Calu3 (cell line): ENCODE measurements around the gene PPP1R1A. TPM values are rescaled to one million over a fixed set of nuclear protein-coding genes. Genes with fewer than 3 reads are reported as not detected.

Experiments
- BruUV-seq: library from RNA; stranded (reverse); fragments of 400-500 nt; replicated peaks from 2 replicates; lab custom pipeline; 2021; lab: Mats Ljungman, UMichigan
- CTCF ChIA-PET: fragments of 300-600 bp; sonication (Branson Sonifier 250); formaldehyde crosslinking; loops from one replicate; lab custom pipeline; 2022; ENCODE audit warnings: antibody characterized with exemption; lab: Charles Lee
- DNase-seq: peaks from one replicate; pipeline ENCODE4 v3.0.0; 2022
- H3K27ac Mint-ChIP-seq: one replicate; pipeline ENCODE4 v1.8.0; 2022; ENCODE audit warnings: mixed read lengths; ENCODE audit not compliant: unreplicated experiment
- H3K27me3 Mint-ChIP-seq: one replicate; pipeline ENCODE4 v1.8.0; 2022; ENCODE audit warnings: mixed read lengths; ENCODE audit not compliant: unreplicated experiment
- H3K36me3 Mint-ChIP-seq: one replicate; pipeline ENCODE4 v1.8.0; 2022; ENCODE audit warnings: mild to moderate bottlenecking, moderate library complexity, mixed read lengths; ENCODE audit not compliant: insufficient read depth, unreplicated experiment
- H3K4me1 Mint-ChIP-seq: one replicate; pipeline ENCODE4 v1.8.0; 2022; ENCODE audit warnings: mild to moderate bottlenecking, low read depth, mixed read lengths; ENCODE audit not compliant: unreplicated experiment
- H3K4me3 Mint-ChIP-seq: one replicate; pipeline ENCODE4 v1.8.0; 2022; ENCODE audit warnings: mild to moderate bottlenecking, low read depth, moderate library complexity, mixed read lengths; ENCODE audit not compliant: unreplicated experiment
- H3K9me3 Mint-ChIP-seq: one replicate; pipeline ENCODE4 v1.8.0; 2022; ENCODE audit warnings: low read depth, mixed read lengths; ENCODE audit not compliant: unreplicated experiment
- intact Hi-C: fragments of 100-400 bp; cut with micrococcal nuclease; formaldehyde crosslinking; loops from one replicate; pipeline ENCODE4 v1.10.0; 2022; ENCODE audit not compliant: unreplicated experiment
- total RNA-seq: library from RNA; stranded (reverse); gene quantifications from 2 replicates; pipeline ENCODE4 v1.2.3, GENCODE V29; 2022
- TF ChIP-seq, protein P1 (sequence below): fragments of 200-600 bp; IDR thresholded peaks from one replicate; pipeline ENCODE4 v1.8.0; 2022; ENCODE audit warnings: antibody characterized with exemption; ENCODE audit not compliant: unreplicated experiment

The PPP1R1A gene
- total RNA-seq, 1 experiment from 2014 or later: 0.26 TPM

DNA sequence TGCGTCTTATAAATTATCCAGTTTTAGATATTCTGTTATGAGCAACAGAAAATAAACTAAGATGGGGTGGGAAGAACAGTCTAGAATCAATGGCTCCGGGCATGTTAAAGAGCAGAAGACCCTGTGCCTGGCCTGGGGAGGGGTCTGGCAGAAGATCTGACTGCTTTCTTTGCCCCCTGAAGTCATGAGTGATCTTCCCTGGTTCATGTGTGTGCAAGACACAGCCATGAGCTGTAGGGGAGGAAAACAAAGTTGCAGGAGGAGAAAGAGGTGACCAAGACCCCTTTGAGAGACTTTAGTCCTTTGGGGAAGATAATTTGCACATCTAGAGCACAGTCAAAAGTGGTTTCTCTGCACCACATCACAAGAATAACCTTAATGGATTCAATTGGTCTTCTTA lies 41.5 kb upstream of the PPP1R1A start:
- intact Hi-C loops: no loop called here
- Mint-ChIP-seq H3K4me3 (no peak overlapping the region), H3K36me3 (no peaks in the 10 kb centered on the region), H3K4me1 (no peaks in the 10 kb centered on the region), H3K9me3 (peaks cover 9% of the 10 kb centered on the region), H3K27me3 (peaks cover 86% of the 10 kb centered on the region), H3K27ac (no peak overlapping the region)
- TF ChIP-seq, protein P1, sequence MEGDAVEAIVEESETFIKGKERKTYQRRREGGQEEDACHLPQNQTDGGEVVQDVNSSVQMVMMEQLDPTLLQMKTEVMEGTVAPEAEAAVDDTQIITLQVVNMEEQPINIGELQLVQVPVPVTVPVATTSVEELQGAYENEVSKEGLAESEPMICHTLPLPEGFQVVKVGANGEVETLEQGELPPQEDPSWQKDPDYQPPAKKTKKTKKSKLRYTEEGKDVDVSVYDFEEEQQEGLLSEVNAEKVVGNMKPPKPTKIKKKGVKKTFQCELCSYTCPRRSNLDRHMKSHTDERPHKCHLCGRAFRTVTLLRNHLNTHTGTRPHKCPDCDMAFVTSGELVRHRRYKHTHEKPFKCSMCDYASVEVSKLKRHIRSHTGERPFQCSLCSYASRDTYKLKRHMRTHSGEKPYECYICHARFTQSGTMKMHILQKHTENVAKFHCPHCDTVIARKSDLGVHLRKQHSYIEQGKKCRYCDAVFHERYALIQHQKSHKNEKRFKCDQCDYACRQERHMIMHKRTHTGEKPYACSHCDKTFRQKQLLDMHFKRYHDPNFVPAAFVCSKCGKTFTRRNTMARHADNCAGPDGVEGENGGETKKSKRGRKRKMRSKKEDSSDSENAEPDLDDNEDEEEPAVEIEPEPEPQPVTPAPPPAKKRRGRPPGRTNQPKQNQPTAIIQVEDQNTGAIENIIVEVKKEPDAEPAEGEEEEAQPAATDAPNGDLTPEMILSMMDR: no peak
- CTCF ChIA-PET: no interaction called here
- no TSS peak for BruUV-seq
- no peak for DNase-seq

- Mint-ChIP-seq H3K27me3 (peaks cover 86% of the 10 kb centered on the region), H3K27ac (no peak overlapping the region), H3K9me3 (peaks cover 9% of the 10 kb centered on the region), H3K4me1 (no peaks in the 10 kb centered on the region), H3K36me3 (no peaks in the 10 kb centered on the region), H3K4me3 (no peak overlapping the region)
- TF ChIP-seq, protein P1: no peak
- CTCF ChIA-PET: no interaction called here
- no TSS peak for BruUV-seq
- intact Hi-C loops: no loop called here
- DNase-seq: no peak
Observed at GRCh38 chr12:54628186-54628846, 39.9 kb upstream of the PPP1R1A start.

DNA sequence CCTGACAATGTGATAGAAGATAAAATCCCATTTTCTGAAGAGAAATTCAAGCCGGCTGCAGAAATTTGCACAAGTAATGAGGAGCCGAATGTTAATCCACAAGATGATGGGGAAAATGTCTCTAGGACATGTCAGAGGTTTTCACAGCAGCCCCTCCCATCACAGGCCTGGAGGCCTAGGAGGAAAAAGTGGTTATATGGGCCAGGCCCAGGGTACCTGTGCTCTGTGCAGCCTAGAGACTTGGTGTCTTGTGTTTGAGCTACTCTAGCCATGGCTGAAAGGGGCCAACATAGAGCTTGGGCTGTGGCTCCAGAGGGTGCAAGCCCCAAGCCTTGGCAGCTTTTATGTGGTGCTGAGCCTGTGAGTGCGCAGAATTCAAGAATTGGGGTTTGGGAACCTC lies 38.8 kb upstream of the PPP1R1A start:
- TF ChIP-seq, protein P1: no peak
- BruUV-seq: no TSS peak
- Mint-ChIP-seq H3K27ac (no peak overlapping the region), H3K36me3 (no peaks in the 10 kb centered on the region), H3K9me3 (peaks cover 9% of the 10 kb centered on the region), H3K4me3 (no peak overlapping the region), H3K27me3 (peaks cover 86% of the 10 kb centered on the region), H3K4me1 (no peaks in the 10 kb centered on the region)
- CTCF ChIA-PET: interaction anchor here (0.5 kb wide), 1 partner anchor 22 kb away, joined by 3 read pairs; no protein-coding TSS in a partner anchor
- DNase-seq: no peak
- intact Hi-C loops: no loop called here

DNA sequence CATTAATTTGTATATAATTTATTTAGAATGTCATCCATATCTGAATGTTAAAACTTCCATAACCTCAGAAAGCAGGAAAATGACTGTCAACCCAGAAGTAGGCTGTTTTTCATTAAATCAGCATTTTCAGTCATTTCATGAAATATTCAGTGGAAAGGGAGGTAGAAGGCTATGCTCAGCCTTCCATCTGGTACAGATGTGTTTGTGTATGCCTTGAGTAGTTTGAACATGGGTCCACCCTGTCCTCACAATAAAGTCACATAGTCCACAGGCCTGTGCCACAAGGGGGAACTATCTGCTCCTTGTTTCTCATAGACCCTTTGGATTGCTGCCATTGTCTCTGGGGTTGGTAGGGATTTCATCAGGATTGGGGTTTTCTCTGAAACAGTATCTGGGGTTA lies 37.1 kb upstream of the PPP1R1A start:
- peaks cover 89% of the 10 kb centered on the region for H3K27me3 Mint-ChIP-seq
- TF ChIP-seq, protein P1: no peak
- H3K4me1 Mint-ChIP-seq: no peaks in the 10 kb centered on the region
- H3K27ac Mint-ChIP-seq: no peak overlapping the region
- CTCF ChIA-PET: no interaction called here
- no peak overlapping the region for H3K4me3 Mint-ChIP-seq
- DNase-seq: no peak
- H3K9me3 Mint-ChIP-seq: peaks cover 9% of the 10 kb centered on the region
- BruUV-seq: no TSS peak
- H3K36me3 Mint-ChIP-seq: no peaks in the 10 kb centered on the region
- intact Hi-C loops: no loop called here
